Esophagus muscularis mucosa (tissue), 4 donors: ENCODE results near the gene CYTL1. TPM values are rescaled to one million over a fixed set of nuclear protein-coding genes. Genes with fewer than 3 reads are reported as not detected.
A peak's percentile ranks its signal among the peaks of the same experiment; 100 is the strongest.

ENCODE experiments used
- DNase-seq: peaks from one replicate; pipeline ENCODE4 v3.0.0-alpha.2; 2017; ENCODE audit errors: extremely low spot score
- H3K27ac ChIP-seq, 4 donors: fragments of 200-600 bp; sonication (generic); replicated peaks in 1 of 4; 1 replicate in 3 of 4; 2 replicates in 1 of 4; pipeline ENCODE4 v1.5.1; 2016 to 2019; ENCODE audit warnings: mild to moderate bottlenecking in 1 of 4
- H3K27me3 ChIP-seq, 4 donors: fragments of 200-600 bp; sonication (generic); one replicate each; pipeline versions ENCODE4 v1.5.1 to v1.6.0; 2016 to 2019
- H3K36me3 ChIP-seq, 4 donors: fragments of 200-600 bp; sonication (generic); one replicate each; pipeline ENCODE4 v1.5.1; 2016 to 2019
- H3K4me1 ChIP-seq, 4 donors: fragments of 200-600 bp; sonication (generic); one replicate each; pipeline ENCODE4 v1.5.1; 2016 to 2019
- H3K4me3 ChIP-seq, 4 donors: fragments of 200-600 bp; sonication (generic); 1 replicate in 2 of 4; 2 replicates in 2 of 4; pipeline ENCODE4 v1.5.1; 2016 to 2019; ENCODE audit warnings: mild to moderate bottlenecking in 4 of 4, moderate library complexity in 1 of 4
- H3K9me3 ChIP-seq, 4 donors: fragments of 200-600 bp; sonication (generic); 1 replicate in 3 of 4; 2 replicates in 1 of 4; pipeline ENCODE4 v1.5.1; 2016 to 2019
- CTCF ChIP-seq, 3 experiments: fragments of 200-600 bp in 2 of 3; fragments of 450-650 bp in 1 of 3; sonication (generic) in 2 of 3; IDR thresholded peaks; one replicate each; pipeline ENCODE4 v1.5.1; 2017 to 2019; ENCODE audit warnings: antibody characterized with exemption in 3 of 3, mild to moderate bottlenecking in 2 of 3, moderate library complexity in 1 of 3
- EP300 ChIP-seq: sonication (generic); formaldehyde crosslinking; IDR thresholded peaks from one replicate; pipeline ENCODE4 v1.6.1; 2017; ENCODE audit warnings: antibody characterized with exemption
- POLR2A ChIP-seq: fragments of 450-650 bp; IDR thresholded peaks from one replicate; pipeline ENCODE4 v1.6.1; 2017; ENCODE audit warnings: antibody characterized with exemption, moderate library complexity, mild to moderate bottlenecking, low read depth
- POLR2AphosphoS5 ChIP-seq, 2 donors: sonication (generic); formaldehyde crosslinking; IDR thresholded peaks; one replicate each; pipeline ENCODE4 v1.6.1; 2017; ENCODE audit warnings: antibody characterized with exemption in 2 of 2
- WGBS: methylation state at CpG from one replicate; pipeline ENCODE4 v1.1.5; 2018; 5-methylcytosine and 5-hydroxymethylcytosine counted together
- intact Hi-C: fragments of 100-400 bp; cut with DNase I; formaldehyde crosslinking; loops from one replicate; pipeline ENCODE4 v1.15.1; 2023
- total RNA-seq, 4 donors: library from RNA; depleted of rRNA; stranded (reverse); fragments of >200 nt; gene quantifications; one replicate each; pipeline versions ENCODE4 v1.1.0 to v1.2.1, GENCODE V29; 2016

CYTL1 gene
- total RNA-seq, 4 donors from 2014 or later: 1.2 to 2.3 (median 2.0) TPM

GRCh38 chr4:4995103-4995907 lies 24.0 kb downstream of the CYTL1 start:
- WGBS: 30% methylated on average over 21 of the region's 22 CpGs
- TF ChIP-seq POLR2A: no peak
- no peak for TF ChIP-seq POLR2AphosphoS5 (IDR thresholded peaks at IDR 0.05)
- peak; percentile 83 to 98 (median 85) for TF ChIP-seq CTCF (IDR thresholded peaks at IDR 0.05)
- TF ChIP-seq EP300: no peak
- H3K27me3 ChIP-seq: no peaks in the 10 kb centered on the region
- H3K4me1 ChIP-seq: peaks cover 17 to 40% (median 35%) of the 10 kb centered on the region in 4 donors
- no peak overlapping the region for H3K27ac ChIP-seq
- H3K36me3 ChIP-seq: no peaks in the 10 kb centered on the region
- H3K9me3 ChIP-seq: no peaks in the 10 kb centered on the region
- H3K4me3 ChIP-seq: no peak overlapping the region
- peak; percentile 92 for DNase-seq
- intact Hi-C loops: loop anchor here (5.0 kb wide), 2 partner anchors 42 to 147 kb away; no protein-coding TSS in a partner anchor

GRCh38 chr4:4994312-4995097 lies 24.8 kb downstream of the CYTL1 start:
- TF ChIP-seq EP300: no peak
- no peak for TF ChIP-seq CTCF (IDR thresholded peaks at IDR 0.05)
- TF ChIP-seq POLR2A: no peak
- TF ChIP-seq POLR2AphosphoS5 (IDR thresholded peaks at IDR 0.05): no peak
- WGBS: 74% methylated on average over 18 of the region's 18 CpGs
- H3K4me1 ChIP-seq: peaks cover 17 to 42% (median 39%) of the 10 kb centered on the region in 4 donors
- peak; percentile 64 for DNase-seq
- H3K36me3 ChIP-seq: no peaks in the 10 kb centered on the region
- intact Hi-C loops: loop anchor here (5.0 kb wide), 2 partner anchors 43 to 148 kb away; no protein-coding TSS in a partner anchor
- no peak overlapping the region for H3K27ac ChIP-seq
- no peak overlapping the region for H3K4me3 ChIP-seq
- no peaks in the 10 kb centered on the region for H3K9me3 ChIP-seq
- H3K27me3 ChIP-seq: no peaks in the 10 kb centered on the region

GRCh38 chr4:4992833-4993232 lies 26.4 kb downstream of the CYTL1 start:
- peaks cover 17 to 42% (median 39%) of the 10 kb centered on the region in 4 donors for H3K4me1 ChIP-seq
- no peaks in the 10 kb centered on the region for H3K27me3 ChIP-seq
- TF ChIP-seq CTCF (IDR thresholded peaks at IDR 0.05): no peak
- TF ChIP-seq POLR2A: no peak
- no peak for TF ChIP-seq POLR2AphosphoS5 (IDR thresholded peaks at IDR 0.05)
- TF ChIP-seq EP300: no peak
- no peak overlapping the region for H3K4me3 ChIP-seq
- no peaks in the 10 kb centered on the region for H3K36me3 ChIP-seq
- WGBS: 98% methylated on average over 5 of the region's 5 CpGs
- no peaks in the 10 kb centered on the region for H3K9me3 ChIP-seq
- intact Hi-C loops: no loop called here
- DNase-seq: peak; percentile 42
- no peak overlapping the region for H3K27ac ChIP-seq

GRCh38 chr4:4991541-4992099 lies 27.6 kb downstream of the CYTL1 start:
- TF ChIP-seq EP300: no peak
- no peak for TF ChIP-seq POLR2A
- TF ChIP-seq CTCF (IDR thresholded peaks at IDR 0.05): no peak
- TF ChIP-seq POLR2AphosphoS5 (IDR thresholded peaks at IDR 0.05): no peak
- Histone ChIP-seq H3K27ac (peak overlapping the region; percentile 82 to 84 (median 83)), H3K9me3 (no peaks in the 10 kb centered on the region), H3K36me3 (no peaks in the 10 kb centered on the region), H3K4me3 (no peak overlapping the region), H3K27me3 (no peaks in the 10 kb centered on the region), H3K4me1 (peaks cover 17 to 42% (median 39%) of the 10 kb centered on the region in 4 donors)
- 58% methylated on average over 14 of the region's 14 CpGs for WGBS
- DNase-seq: peak; percentile 60
- intact Hi-C loops: no loop called here
